Thoracic aorta (tissue), 2 donors: ENCODE data around the gene GRAMD1A. TPM values are rescaled to one million over a fixed set of nuclear protein-coding genes. Genes with fewer than 3 reads are reported as not detected.
"Not testable (repeated sequence)": the region's sequence is repeated elsewhere in the genome, so short reads cannot be mapped to it uniquely, and the experiment has no call there.

ENCODE experiments used
- ATAC-seq: fragments of 150-250 bp; one replicate; pipeline ENCODE4 v1.8.0; 2017; ENCODE audit warnings: low read depth; ENCODE audit not compliant: insufficient number of reproducible peaks, low FRiP score
- DNase-seq: peaks from one replicate; pipeline ENCODE4 v3.0.0-alpha.2; 2020; ENCODE audit warnings: low spot score
- H3K27ac ChIP-seq, 2 donors: fragments of 200-600 bp; sonication (generic); 1 replicate in 1 of 2; 2 replicates in 1 of 2; pipeline ENCODE4 v1.5.1; 2016; ENCODE audit warnings: mild to moderate bottlenecking in 2 of 2, moderate library complexity in 2 of 2
- H3K27me3 ChIP-seq: fragments of 200-600 bp; sonication (generic); replicated peaks from 2 replicates; pipeline ENCODE4 v1.6.0; 2016; ENCODE audit warnings: mild to moderate bottlenecking; ENCODE audit not compliant: insufficient read depth
- H3K36me3 ChIP-seq: fragments of 200-600 bp; sonication (generic); one replicate; pipeline ENCODE4 v1.5.1; 2016
- H3K4me1 ChIP-seq, 2 donors: fragments of 200-600 bp; sonication (generic); 1 replicate in 1 of 2; 2 replicates in 1 of 2; pipeline versions ENCODE4 v1.5.1 to v1.6.0; 2016; ENCODE audit warnings: low read depth in 2 of 2, mild to moderate bottlenecking in 1 of 2; ENCODE audit not compliant: control insufficient read depth in 1 of 2
- H3K4me3 ChIP-seq: fragments of 200-600 bp; sonication (generic); 2 replicates; pipeline ENCODE4 v1.5.1; 2016; ENCODE audit warnings: mild to moderate bottlenecking
- H3K9me3 ChIP-seq: fragments of 200-600 bp; sonication (generic); 2 replicates; pipeline ENCODE4 v1.5.1; 2016
- CTCF ChIP-seq: fragments of 200-600 bp; sonication (generic); IDR thresholded peaks from one replicate; pipeline ENCODE4 v1.5.1; 2019; ENCODE audit warnings: antibody characterized with exemption
- total RNA-seq, 2 donors: library from RNA; depleted of rRNA; stranded (reverse); fragments of >200 nt; gene quantifications; one replicate each; pipeline versions ENCODE4 v1.1.0 to v1.2.3, GENCODE V29; 2016

Gene GRAMD1A
- total RNA-seq, 2 donors from 2014 or later: 42.9 to 83.5 TPM

GRCh38 chr19:35046461-35046860, 46.3 kb downstream of the GRAMD1A start:
- no peak for TF ChIP-seq CTCF
- DNase-seq: no peak

GRCh38 chr19:35048911-35049411, 48.8 kb downstream of the GRAMD1A start:
- Histone ChIP-seq H3K36me3 (no peaks in the 10 kb centered on the region), H3K9me3 (no peaks in the 10 kb centered on the region), H3K4me3 (no peak overlapping the region), H3K27ac (no peak overlapping the region), H3K27me3 (no peaks in the 10 kb centered on the region), H3K4me1 (no peaks in the 10 kb centered on the region)
- no peak for TF ChIP-seq CTCF
- DNase-seq: no peak
- ATAC-seq: no peak

More at GRCh38 chr19:35046461-35046860, 46.3 kb downstream of the GRAMD1A start:
- no peaks in the 10 kb centered on the region for H3K36me3 ChIP-seq
- peaks cover 0 to 5% of the 10 kb centered on the region in 2 donors for H3K4me1 ChIP-seq
- H3K4me3 ChIP-seq: no peak overlapping the region
- no peak overlapping the region for H3K27ac ChIP-seq
- no peaks in the 10 kb centered on the region for H3K27me3 ChIP-seq
- no peaks in the 10 kb centered on the region for H3K9me3 ChIP-seq
- no peak for ATAC-seq

GRCh38 chr19:35049456-35049855, 49.3 kb downstream of the GRAMD1A start:
- H3K27me3 ChIP-seq: no peaks in the 10 kb centered on the region
- no peak for DNase-seq
- no peak for TF ChIP-seq CTCF
- H3K4me1 ChIP-seq: no peaks in the 10 kb centered on the region
- no peak overlapping the region for H3K27ac ChIP-seq
- no peaks in the 10 kb centered on the region for H3K9me3 ChIP-seq
- no peaks in the 10 kb centered on the region for H3K36me3 ChIP-seq
- no peak for ATAC-seq
- no peak overlapping the region for H3K4me3 ChIP-seq

- not testable (repeated sequence) for H3K27me3 ChIP-seq, DNase-seq, ATAC-seq, H3K4me3 ChIP-seq, H3K36me3 ChIP-seq, H3K4me1 ChIP-seq, H3K9me3 ChIP-seq, H3K27ac ChIP-seq
These were observed 50.5 kb downstream of the GRAMD1A start for GRCh38 chr19:35050662-35051061.

DNA sequence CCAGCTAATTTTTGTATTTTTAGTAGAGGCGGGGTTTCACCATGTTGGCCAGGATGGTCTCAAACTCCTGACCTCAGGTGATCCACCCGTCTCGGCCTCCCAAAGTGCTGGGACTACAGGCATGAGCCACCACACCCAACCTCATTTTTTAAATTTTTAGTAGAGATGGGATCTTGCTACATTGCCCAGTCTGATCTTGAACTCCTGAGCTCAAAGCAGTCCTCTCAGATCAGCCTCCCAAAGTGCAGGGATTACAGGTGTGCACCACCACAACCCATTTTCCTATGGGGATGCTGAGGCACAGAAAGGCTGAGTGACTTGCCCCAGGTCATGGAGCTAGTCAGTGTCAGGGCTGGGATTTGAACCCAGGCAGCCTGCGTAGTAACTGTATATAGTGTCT, 51.1 kb downstream of the GRAMD1A start:
- not testable (repeated sequence) for DNase-seq

DNA sequence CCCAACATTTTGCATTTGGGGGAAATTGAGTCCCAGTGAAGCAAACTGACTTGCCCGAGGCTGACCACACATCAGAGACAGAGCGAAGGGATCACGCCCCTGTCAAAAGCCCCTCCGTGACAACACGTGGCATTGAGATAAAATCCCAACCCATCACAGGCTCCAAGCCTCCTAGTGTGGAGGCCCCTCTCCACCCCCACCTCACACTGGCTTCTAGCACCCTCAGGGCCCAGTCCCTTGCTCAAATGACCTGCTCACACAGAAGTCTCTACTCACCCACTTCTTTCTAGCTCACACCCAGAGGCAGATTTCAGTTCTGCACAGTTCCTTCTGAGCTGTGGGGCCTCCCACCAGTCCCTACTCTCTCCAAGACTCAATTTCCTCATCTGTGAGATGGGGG, 51.7 kb downstream of the GRAMD1A start:
- Histone ChIP-seq H3K9me3 (no peaks in the 10 kb centered on the region), H3K4me1 (no peaks in the 10 kb centered on the region), H3K27ac (no peak overlapping the region), H3K4me3 (no peak overlapping the region), H3K36me3 (no peaks in the 10 kb centered on the region), H3K27me3 (no peaks in the 10 kb centered on the region)
- no peak for TF ChIP-seq CTCF
- DNase-seq: no peak
- no peak for ATAC-seq

More for the DNA sequence above, 51.1 kb downstream of the GRAMD1A start:
- not testable (repeated sequence) for H3K36me3 ChIP-seq, H3K4me3 ChIP-seq, H3K27me3 ChIP-seq, H3K4me1 ChIP-seq, H3K9me3 ChIP-seq, H3K27ac ChIP-seq, ATAC-seq
